Measurements from ENCODE around the gene CDH12.

- TF ChIP-seq ESRRA (IDR thresholded peaks at IDR 0.05; ENCODE audit: borderline replicate concordance, low read length) (no peak), MAX (IDR thresholded peaks at IDR 0.05) (no peak), MYC (IDR thresholded peaks at IDR 0.05; ENCODE audit: borderline replicate concordance, low read length) (no peak), CTCF (IDR thresholded peaks at IDR 0.05) (no peak), RAD21 (conservative IDR thresholded peaks at IDR 0.05 in 1 of 2, IDR thresholded peaks at IDR 0.05 in 1 of 2) (no peak), PHF8 (IDR thresholded peaks at IDR 0.05; ENCODE audit: borderline replicate concordance, low read depth) (no peak), POLR2A (IDR thresholded peaks at IDR 0.05; ENCODE audit: low read length) (no peak), ZFP36 (IDR thresholded peaks at IDR 0.05; ENCODE audit: borderline replicate concordance, partially characterized antibody) (no peak)
These were observed 382.0 kb downstream of the CDH12 start for GRCh38 chr5:22471154-22471553.
